Fibroblast of the conjunctiva (primary cell): ENCODE data around the gene WNT8A.

Experiments
- DNase-seq: peaks from one replicate; pipeline ENCODE4 v3.0.0-alpha.2; 2010; ENCODE audit warnings: low read depth

WNT8A gene

GRCh38 chr5:138091685-138092084 is 7.9 kb downstream of the WNT8A start:
- no peak for DNase-seq

- DNase-seq, result no peak
Observed at GRCh38 chr5:138092301-138092700, 8.5 kb downstream of the WNT8A start.

- no peak for DNase-seq
Observed at GRCh38 chr5:138093036-138093435, 9.2 kb downstream of the WNT8A start.

GRCh38 chr5:138095100-138095907 is 11.5 kb downstream of the WNT8A start:
- no peak for DNase-seq

- DNase-seq, result no peak
Observed at GRCh38 chr5:138096363-138096762, 12.5 kb downstream of the WNT8A start.

- DNase-seq, result no peak
Observed at GRCh38 chr5:138096997-138097828, 13.4 kb downstream of the WNT8A start.

- DNase-seq, result no peak
Observed at GRCh38 chr5:138102454-138103318, 18.9 kb downstream of the WNT8A start.

GRCh38 chr5:138103319-138103637 is 19.4 kb downstream of the WNT8A start:
- DNase-seq, result no peak

- no peak for DNase-seq
Observed at GRCh38 chr5:138105709-138106108, 21.9 kb downstream of the WNT8A start.

GRCh38 chr5:138107213-138107612 is 23.4 kb downstream of the WNT8A start:
- no peak for DNase-seq

GRCh38 chr5:138109463-138110265 is 25.8 kb downstream of the WNT8A start:
- no peak for DNase-seq

- no peak for DNase-seq
Observed at GRCh38 chr5:138110266-138110963, 26.6 kb downstream of the WNT8A start.

- DNase-seq, result no peak
Observed at GRCh38 chr5:138111181-138111580, 27.3 kb downstream of the WNT8A start.

GRCh38 chr5:138111937-138112336 is 28.1 kb downstream of the WNT8A start:
- DNase-seq, result no peak

- no peak for DNase-seq
Observed at GRCh38 chr5:138115254-138115653, 31.4 kb downstream of the WNT8A start.

GRCh38 chr5:138128334-138128733 is 44.5 kb downstream of the WNT8A start:
- DNase-seq, result no peak

- no peak for DNase-seq
Observed at GRCh38 chr5:138129347-138129746, 45.5 kb downstream of the WNT8A start.

GRCh38 chr5:138132543-138132942 is 48.7 kb downstream of the WNT8A start:
- no peak for DNase-seq

- peak; percentile 34 for DNase-seq
Observed at GRCh38 chr5:138138949-138139780, 55.3 kb downstream of the WNT8A start, which contains the start of gene NME5. TSS of gene NME5 (minus strand) at chr5:138139428. CDS start at chr5:138138780, 648 bp downstream.

GRCh38 chr5:138139781-138140090 is 55.9 kb downstream of the WNT8A start:
- no peak for DNase-seq
